Activated T-cell treated with anti-CD3 and anti-CD28 coated beads, Interleukin-2, amount 50 U/mL, for 1 hour (primary cell): ENCODE results near the gene SMIM12.

ENCODE experiments used
- DNase-seq: peaks from one replicate; pipeline ENCODE4 v3.0.0-alpha.2; 2020

SMIM12 gene

DNA sequence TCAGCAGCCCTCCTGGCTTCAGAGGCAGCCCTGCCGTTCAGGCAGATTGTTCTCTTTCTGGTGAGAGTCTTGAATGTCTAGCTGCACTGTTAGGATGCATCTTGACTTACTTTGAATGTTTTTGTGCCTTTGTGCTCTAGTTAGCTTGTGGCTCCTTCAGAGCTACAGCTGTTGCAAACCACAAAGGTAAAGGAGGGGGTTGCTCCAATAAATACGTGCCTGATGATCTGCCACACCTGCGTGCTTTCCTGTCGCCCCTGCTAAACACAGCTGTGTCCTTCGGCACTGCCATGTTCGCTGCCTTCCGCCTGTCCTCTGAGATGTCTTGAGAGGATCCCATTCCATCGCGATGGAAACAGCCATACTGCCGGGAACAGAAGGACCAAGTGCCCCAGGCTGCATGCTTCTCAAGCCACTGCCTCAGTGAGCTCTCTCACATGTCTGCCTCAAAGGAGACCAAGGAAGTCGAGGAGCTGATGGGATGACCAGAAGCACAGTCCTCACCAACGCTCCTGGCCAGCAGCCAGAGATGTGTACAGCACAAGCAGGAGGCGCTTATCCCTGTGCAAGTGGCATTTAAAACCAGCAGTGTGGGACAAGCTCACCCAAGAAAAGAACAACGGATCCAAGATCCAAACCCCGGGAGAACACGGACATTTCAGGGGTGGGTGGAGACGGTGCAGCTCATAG, 12.0 kb upstream of the SMIM12 start:
- DNase-seq, result no peak

DNA sequence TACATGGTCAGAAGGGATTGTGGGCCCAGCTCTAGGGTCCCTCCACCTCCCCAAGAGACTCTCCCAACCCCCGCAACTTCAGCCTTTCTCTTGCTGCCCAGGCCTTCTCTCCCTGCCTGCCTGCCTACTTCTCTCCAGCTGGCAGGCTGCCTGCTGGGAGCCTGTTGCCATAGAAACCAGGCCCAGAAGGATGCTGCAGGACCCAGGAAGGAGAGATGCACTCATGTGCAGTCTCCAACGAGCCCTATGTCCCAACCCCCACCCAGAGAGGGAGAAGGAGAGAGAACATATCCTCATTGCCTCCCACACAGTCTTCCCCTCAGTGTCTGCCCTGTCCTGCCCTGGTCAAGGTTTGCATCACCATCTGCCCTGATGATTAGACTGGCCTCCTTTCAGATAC, 10.8 kb upstream of the SMIM12 start:
- no peak for DNase-seq

DNA sequence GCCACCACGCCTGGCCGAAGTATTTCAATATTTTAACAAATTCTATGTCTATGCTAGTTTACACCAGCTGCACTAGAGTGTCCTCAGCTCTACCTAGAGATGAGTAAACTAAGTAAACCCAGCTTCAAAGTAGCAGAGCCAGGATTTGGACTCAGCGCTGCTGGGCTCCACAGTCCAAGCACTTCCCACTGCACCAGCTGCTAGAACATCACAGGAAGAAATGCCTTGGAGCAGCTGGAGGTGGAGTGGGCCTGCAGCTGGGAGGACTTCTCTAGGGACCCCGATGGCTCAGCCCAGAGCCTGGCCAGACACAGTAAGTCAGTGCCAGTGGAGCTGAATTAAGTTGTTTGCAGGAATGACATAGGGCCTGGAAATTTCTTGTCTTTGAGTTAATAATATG, 10.2 kb upstream of the SMIM12 start:
- no peak for DNase-seq

DNA sequence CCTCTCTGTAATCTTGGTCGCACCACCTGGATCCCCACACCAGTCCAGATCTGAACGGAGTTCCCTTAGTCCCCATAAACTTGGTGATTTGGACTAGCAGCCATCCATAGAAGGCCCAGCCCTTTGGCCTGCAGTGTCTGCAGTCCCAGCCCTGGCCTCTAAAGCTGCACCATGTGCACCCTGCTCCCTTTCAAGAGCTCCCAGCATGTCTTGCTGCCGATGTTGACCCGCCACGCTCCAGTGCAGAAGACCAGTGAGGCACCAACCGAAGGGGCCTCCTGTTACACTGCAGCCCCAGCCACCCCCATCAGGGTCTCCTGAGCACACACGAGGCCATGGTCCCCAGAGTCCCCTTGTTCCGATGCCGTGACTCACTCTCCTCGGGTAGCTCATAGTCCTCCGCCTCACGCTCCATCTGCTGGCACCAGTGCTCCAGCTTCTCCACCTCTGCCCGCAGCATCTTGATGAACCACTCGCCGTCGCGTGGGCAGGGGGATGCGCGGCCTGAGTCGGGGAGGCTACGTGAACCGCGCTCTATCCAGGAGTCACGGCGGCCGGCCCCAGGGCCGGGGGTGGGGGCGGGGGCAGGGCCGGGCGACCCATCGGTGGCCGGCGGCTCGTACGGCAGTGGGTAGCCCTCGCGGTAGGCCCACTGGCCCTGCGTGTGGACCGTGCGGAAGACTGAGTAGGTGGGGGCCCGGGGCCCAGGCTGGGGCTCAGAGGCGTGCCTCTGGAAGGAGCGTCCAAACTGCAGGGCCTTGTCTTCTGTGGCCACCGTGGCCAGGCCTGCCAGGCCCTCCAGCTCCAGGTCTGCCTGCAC, 8.9 kb upstream of the SMIM12 start:
- DNase-seq, result no peak

DNA sequence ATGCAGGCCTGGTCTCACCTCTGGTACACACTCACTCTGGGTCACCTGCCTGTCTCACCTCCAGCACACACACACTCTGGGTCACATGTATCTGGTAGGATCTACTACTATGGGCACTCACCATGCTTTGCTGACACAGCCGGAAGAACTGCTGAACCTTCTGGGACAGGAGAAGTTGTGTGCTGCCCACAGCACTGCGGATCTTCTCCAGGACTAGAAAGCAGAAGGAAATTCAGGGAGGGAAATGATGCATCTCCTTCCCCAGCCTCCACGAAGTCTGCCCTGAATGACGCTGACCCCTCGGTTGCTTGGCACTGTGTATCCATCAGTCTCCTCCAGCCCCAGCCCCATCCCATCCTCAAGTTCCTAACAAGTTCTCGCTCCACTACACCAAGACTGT, 7.9 kb upstream of the SMIM12 start:
- no peak for DNase-seq

DNA sequence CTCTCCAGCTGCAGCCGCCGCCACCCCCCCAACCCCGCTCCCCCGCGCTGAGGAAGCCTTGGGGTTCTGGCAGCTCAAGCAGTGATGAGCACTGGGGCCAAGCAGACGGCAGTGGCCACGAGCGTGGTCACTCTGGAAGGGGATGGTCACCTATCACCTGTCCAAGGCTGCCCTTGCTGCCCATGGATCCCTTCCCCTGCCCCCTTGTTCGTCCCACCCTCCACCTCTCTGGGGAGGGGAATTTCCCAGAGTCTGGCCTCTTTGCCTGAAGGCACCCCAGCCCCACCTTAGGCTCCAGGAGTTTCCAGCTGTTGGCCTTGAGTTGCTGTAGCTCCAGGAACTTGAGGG, 7.2 kb upstream of the SMIM12 start:
- peak; percentile 28 for DNase-seq

DNA sequence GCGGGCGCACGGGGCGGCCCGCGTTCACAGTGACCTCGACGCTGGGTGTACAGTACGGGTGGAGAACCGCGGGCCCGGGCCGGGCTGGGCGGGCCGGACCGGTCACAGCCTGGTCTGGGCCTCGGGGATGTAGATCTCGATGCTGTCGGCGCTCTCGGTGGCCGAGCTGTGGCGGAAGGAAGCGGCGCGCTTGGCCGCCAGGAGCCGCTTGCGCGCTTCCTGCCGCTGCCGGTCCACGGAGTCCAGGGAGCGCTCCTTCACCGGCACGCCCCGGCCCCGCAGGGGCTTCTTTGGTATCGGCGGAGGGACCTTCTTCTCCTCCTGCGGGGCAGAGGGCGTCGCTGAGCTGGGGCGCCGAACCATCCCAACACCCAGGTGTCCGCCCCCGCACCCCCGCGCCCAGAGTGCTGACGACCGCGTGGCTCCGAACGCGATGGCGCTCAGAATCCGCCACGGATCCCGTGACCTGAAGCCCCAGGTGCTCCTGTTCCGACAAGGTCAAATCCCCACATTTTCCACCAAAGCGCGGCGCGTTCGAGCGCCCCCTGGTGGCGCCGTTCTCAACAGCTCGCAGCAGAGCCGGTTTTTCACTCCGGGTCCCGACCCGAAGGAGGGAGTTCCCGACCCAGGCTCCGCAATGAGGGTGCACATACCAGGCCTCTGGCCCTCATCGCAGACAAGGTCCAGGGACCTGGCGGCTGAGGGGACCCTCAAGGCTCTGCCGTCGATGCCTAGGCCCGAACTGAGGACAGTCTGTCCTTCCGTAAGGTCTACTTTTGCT, 6.6 kb upstream of the SMIM12 start:
- DNase-seq, result peak; percentile 98

DNA sequence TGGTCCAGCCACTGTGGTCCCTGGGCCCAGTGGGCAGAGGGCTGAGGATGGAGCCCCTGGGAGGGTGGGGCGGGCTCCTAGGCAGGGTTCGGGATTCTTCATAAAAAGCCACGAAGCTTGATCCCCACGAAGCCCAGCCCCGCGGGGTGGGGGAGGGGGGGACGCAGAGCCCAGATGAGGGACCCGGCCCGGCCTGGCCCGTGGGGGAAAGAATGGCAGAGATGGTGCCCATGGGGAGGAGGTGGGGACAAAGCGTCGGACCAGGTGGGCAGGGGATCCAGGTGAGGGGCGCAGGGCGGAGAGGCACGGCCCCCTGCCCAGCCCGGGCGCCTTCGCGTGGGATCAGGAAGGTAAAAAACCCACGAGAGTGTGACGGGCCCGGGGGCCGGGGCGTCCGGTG, 6.0 kb upstream of the SMIM12 start:
- DNase-seq, result no peak

DNA sequence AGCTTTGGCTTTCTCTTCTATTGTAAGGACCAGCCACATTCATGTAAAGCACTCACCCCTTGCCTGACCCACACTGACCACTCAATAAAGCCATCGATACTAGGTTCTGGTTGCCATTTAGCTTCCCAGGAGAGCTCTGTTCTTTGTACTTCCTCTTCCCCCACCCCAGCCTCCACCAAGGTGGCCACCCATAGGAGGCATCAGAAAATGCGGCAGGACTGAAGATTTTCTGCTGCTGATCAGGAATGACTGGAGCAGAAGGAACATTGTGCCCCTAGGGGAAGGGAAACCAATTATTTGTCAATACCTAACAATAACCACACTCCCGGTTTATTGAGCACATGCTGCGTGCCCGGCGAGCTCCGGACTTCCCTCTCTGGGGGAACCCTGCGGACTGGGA, 5.2 kb upstream of the SMIM12 start:
- DNase-seq, result no peak

DNA sequence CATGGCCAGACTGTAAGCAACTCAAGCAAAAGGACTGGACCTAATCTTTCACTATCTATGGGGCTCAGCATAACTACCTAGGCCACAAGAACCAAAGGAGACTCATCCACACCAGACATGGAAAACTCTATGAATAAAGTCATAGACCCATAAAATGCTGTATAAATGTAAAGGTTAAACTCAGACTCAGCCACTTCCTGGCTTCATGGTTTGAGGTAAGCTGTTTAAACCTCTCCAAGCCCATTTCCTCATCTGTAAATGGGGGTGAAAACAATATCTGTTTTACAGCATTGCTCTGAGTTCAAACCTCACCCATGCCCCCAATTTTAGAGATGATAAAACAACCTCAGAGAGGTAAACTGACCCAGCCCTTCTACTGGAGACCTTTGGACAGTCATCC, 4.0 kb upstream of the SMIM12 start:
- no peak for DNase-seq

DNA sequence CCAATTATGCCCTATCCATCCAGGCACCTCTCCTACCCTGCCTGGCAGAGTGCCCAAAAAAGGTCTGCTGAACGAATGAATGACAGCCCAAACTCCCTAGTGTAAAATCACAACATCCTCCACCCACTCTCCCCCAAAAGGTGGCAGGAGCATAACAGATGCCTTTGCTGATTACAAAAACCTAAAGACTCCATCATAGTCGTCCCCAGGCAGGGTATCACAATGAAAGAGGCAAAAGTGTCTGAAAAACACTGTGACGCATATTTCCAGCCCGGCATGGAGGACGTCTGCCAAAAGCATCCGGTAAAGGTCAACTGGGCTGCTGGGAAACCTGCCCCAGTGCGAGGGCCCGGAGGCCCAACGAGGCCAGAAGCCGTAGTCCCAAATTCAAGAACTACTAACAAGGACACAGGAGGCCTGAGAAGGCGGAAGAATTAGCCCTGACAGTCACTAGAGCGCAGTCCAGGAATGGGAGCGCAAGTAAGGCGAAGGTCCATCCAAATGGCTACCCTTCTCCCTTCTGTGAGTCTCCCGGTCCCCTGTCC, 576 bp downstream of the SMIM12 start:
- DNase-seq, result peak; percentile 62

DNA sequence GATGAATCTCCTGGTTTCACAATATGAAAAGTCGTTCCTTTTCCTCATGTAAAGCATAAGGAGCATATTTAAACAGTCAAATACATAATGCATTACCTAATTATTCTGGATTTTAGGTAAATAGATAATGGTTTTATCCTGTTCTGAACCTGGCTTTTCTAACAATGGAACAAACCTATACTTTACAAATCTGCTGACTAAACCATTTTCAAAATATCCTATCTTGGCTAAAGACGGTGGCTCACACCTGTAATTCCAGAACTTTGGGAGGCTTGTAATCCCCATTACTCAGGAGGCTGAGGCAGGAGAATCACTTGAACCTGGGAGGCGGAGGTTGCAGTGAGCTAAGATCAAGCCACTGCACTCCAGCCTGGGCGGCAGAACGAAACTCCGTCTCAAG, 2.9 kb downstream of the SMIM12 start:
- no peak for DNase-seq

DNA sequence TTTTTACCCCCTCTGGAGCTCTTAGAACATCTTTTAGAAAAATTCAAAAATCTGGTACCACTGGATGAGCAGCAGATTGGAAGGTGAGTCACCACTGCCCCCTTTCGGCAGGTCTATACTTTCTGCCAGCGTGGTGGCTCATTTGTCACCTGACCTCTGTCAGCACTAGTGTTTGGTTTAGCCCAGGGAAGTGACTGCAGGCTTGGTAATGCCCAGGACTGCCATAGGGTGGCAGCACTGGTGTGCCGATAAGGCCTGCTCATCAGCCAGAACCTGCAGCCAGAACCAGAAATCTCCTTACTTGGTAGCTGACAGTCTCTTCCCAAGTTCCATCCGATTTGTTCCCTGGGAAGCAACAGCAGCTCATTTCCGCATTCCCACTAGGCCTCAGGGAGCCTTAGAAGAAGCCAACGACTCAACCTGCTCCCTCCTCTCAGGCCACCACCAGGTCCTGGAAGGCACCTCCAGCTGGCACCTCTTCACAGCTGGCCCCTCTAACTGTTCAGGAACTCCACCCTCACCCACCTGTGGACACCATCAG, 6.8 kb downstream of the SMIM12 start:
- DNase-seq, result peak; percentile 89

DNA sequence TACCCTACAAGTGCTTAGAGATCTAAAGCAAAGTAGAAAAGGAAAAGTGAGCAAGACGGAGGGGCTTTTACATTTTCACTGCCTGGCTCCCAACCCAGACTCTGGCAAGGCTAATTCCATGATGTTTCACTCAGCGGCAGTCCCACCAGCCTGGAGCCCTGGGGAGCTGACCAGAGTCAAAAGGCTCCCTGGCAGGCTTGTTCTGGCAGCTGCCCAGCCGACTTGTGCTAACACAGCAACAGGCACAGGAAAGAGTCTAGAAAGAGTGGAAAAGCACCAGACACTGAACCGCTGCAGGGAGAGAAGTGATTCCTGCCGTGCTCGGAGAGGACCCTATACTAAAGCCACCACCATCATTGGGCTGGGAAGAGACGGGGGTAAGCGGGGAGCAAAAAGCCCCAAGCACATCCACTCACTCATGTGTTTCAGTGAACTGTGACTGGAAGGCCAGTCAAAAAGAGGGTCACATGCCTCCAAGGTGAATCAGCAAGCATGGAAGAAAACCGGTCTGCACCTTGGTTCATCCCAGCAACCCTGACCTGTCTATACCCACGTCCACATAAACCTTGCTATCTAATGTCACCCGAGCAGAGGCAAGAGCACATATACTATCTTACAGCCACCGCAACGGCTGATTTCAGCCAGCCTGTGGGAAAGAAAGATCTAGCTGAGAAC, 8.0 kb downstream of the SMIM12 start:
- no peak for DNase-seq

DNA sequence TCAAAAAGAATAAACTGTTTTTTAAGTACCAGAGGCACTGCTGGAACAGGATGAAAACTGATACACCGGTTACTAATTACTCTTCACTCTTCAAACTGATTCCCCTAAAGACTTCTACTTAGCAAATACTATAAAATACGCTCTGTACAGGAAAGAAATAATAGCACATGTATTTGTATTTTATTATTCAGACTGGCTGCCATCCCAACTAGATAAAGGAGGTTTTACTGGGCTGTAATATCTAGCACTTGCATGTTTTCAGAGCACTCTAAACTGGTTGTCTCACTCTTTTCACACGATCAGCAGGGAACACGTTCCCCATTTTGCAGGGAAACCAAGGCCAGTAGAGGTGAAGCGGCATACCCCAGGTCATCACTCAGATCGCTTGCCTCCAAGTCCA, 9.2 kb downstream of the SMIM12 start:
- no peak for DNase-seq

DNA sequence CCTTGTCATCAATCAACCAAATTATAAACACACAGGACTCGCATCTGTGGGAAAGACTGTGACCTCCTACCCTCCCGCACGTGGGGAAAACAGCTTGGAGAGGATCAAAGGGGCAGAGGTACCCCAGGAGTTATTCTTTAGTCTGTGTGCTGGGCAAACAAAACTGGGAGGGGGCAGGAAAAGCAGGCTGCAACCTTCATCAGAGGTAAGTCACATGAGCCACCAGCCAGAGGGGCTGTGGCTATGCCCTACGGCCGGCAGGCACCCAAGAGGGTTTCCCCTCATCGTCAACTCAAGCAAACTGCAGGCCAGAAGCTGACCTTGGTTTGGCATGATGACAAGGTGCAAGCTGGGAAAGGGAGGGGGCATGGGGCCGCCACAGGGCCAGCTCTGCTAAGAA, 12.5 kb downstream of the SMIM12 start:
- no peak for DNase-seq

DNA sequence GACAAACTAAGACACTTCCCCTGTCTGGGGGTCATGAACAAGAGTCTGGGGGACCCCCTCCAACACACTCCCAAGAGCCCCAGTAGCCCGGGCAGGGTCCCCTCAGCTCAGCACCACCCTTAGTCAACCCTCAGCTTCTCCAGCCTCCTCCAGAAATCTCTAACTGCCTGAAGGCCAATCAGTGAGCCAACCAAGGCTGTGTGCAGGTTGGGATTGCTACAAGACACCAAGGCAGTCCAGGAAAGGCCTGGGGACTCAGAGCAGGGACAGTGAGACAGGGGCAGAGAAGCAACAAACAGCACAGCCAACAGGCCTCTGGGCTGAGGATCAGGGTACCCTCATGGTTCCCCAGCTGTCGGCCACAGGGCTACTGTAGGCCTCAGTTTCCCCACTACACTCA, 13.3 kb downstream of the SMIM12 start:
- no peak for DNase-seq

DNA sequence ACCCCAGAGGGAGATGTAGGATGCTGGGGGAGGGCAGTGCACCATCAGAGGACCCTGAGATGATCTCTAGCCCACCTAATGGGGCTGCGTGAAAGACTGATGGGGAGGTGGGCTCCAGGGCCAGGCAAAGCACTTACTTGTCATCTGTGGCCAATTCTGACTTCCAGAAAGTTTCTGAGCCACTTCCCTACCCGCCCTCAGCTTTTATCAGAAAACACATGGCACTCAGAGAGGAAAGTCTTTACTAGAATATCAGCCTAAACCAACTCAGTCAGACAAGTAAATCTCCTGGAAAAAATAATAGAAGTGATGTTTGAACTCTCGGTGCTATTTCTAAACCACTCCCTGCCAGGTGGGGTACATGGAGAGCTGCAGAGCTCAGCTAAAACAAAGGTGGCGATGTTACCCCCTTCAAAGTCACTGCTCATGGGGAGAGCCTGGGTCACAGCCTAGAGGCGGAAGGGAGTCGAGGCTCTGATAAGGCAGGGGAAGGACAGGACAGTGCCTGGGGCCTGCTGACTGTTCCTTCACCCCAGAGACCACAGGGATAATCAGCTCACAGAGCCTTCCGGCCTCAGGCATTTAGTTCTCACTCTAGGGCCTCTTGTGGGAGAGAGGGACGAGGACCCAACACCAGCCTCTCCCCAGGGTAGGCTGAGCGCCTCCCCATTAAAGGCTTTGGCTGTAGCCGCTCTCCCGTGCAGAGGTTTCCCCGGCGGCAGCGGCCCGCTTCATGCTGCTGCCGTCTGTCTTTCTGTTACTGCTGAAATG, 14.2 kb downstream of the SMIM12 start:
- no peak for DNase-seq

DNA sequence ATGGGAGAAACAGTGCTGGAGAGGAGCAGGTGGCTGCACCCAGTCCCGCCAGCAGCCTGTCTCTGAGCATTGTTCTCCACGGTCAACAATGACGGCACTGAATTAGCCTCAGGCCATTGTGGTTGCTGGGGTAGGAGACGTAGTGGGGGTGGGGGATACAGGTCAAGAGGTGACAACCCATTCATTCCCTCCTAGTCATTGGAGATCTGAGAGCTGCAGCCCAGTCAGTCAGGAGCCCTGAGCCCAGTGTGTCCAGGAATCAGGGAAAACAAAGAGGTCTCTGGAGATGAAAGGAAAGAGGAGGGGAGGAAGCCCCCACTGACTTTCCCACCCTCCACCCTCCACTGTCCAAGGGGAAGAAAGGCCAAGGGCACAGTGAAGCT, 15.3 kb downstream of the SMIM12 start:
- DNase-seq, result no peak

DNA sequence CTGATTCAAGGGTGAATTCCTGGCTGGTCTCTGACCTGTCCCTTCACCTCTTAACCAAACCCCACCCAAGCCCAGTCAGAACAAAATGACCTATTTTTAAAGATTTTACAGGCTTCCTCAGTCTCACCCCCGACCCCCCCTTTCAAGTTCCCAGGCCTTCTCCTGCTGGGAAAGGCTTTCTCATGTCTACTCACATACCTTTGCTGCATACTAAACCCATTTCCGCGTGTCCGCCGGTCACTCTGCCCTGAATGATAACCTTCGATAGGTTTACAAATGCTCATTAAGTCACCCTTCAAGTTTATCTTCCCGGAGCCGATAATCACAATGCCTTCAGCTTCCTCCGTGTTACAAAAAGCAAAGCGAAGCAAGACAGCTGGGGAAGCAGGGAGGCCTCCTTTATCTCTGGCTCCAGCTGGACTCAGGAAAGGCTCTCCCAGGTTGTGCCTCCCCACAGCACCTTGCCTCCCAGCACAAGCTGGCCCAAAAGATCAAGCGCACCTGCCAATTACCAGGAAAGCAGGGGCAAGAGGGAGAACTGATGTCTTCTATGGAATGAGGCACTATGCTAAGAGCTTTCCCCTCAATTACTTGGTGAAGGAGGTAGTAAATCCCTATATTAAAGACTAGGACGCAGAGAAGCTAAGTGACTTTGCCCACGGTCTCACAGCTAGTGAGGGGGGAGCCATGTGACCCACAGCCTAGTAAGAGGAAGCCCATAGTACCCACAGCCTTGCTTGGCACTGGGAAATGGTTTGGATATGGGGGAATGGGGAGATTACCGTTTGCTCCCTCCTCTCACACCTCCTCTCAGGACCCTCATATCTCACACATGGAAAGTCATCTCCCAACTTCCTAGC, 15.9 kb downstream of the SMIM12 start:
- DNase-seq, result no peak

DNA sequence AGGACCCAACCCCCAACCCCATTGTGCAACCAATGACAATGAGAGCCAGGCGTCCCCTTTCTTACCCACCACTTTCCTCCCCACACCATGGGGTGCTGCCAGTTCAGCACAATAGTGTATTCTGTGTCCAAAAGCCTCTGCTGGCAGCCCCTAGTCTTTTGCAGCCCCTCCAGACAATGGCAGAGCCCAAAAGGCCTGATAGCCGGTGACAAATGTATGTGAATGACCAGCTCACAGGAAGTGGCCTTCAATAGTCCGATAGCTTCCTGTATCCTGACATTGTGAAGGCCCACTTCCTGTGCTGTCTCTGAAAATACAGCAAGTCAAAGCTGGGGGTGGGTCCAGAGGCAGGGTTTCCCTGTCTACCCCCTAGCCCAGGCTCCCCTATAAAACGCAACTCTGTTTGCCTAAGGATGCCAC, 16.6 kb downstream of the SMIM12 start:
- no peak for DNase-seq
